NCI-H1694 (cell line): ENCODE data around the gene SMARCA4.

Experiments
- DNase-seq: peaks from one replicate; lab custom pipeline; 2025; lab: John Stamatoyannopoulos, UW

SMARCA4 gene

GRCh38 chr19:10960314-10961072 is at the start of gene SMARCA4:
Gene SMARCA4, plus strand, starts transcription at chr19:10961030. Its CDS starts 23,122 bp downstream, at chr19:10984152.
- peak; percentile 78 for DNase-seq

- no peak for DNase-seq
These were observed 49.1 kb upstream of the SMARCA4 start for GRCh38 chr19:10911579-10912363.

- no peak for DNase-seq
These were observed 48.2 kb upstream of the SMARCA4 start for GRCh38 chr19:10912619-10913018.

GRCh38 chr19:10913716-10914340 is 47.0 kb upstream of the SMARCA4 start:
- DNase-seq, result no peak

- DNase-seq, result no peak
These were observed 45.4 kb upstream of the SMARCA4 start for GRCh38 chr19:10915130-10916091.

GRCh38 chr19:10916602-10917001 is 44.2 kb upstream of the SMARCA4 start:
- no peak for DNase-seq

GRCh38 chr19:10918359-10918758 is 42.5 kb upstream of the SMARCA4 start:
- DNase-seq, result no peak

- no peak for DNase-seq
These were observed 41.2 kb upstream of the SMARCA4 start for GRCh38 chr19:10919352-10920287.

GRCh38 chr19:10920288-10920655 is 40.6 kb upstream of the SMARCA4 start:
- no peak for DNase-seq

- DNase-seq, result no peak
These were observed 40.0 kb upstream of the SMARCA4 start for GRCh38 chr19:10920781-10921180.

GRCh38 chr19:10921199-10921909 is 39.5 kb upstream of the SMARCA4 start:
- no peak for DNase-seq

GRCh38 chr19:10921910-10922637 is 38.8 kb upstream of the SMARCA4 start:
- no peak for DNase-seq

- DNase-seq, result no peak
These were observed 38.2 kb upstream of the SMARCA4 start for GRCh38 chr19:10922638-10923014.

- DNase-seq, result no peak
These were observed 37.3 kb upstream of the SMARCA4 start for GRCh38 chr19:10923260-10924112.

- no peak for DNase-seq
These were observed 36.2 kb upstream of the SMARCA4 start for GRCh38 chr19:10924597-10924996.

- no peak for DNase-seq
These were observed 32.9 kb upstream of the SMARCA4 start for GRCh38 chr19:10927730-10928562.
